GM18508 (cell line): ENCODE results near the gene SUN2.

Experiments
- ATAC-seq: cut with Tn5 transposase; IDR thresholded peaks from one replicate; pipeline ENCODE4 v1.9.1; 2021; ENCODE audit warnings: moderate number of reproducible peaks; ENCODE audit not compliant: insufficient read depth, unreplicated experiment

SUN2 gene

GRCh38 chr22:38782402-38783094, 26.8 kb upstream of the SUN2 start:
- ATAC-seq, result no peak

GRCh38 chr22:38781033-38781432, 25.2 kb upstream of the SUN2 start:
- ATAC-seq, result no peak

GRCh38 chr22:38777087-38777671, 21.4 kb upstream of the SUN2 start:
- ATAC-seq, result no peak

GRCh38 chr22:38776086-38776485, 20.3 kb upstream of the SUN2 start:
- no peak for ATAC-seq

- no peak for ATAC-seq
Observed at GRCh38 chr22:38775656-38776055, 19.9 kb upstream of the SUN2 start.

GRCh38 chr22:38774496-38775166, 18.8 kb upstream of the SUN2 start:
- no peak for ATAC-seq

GRCh38 chr22:38773363-38773946, 17.7 kb upstream of the SUN2 start:
- ATAC-seq, result no peak

GRCh38 chr22:38772623-38772873, 16.8 kb upstream of the SUN2 start:
- ATAC-seq, result no peak

GRCh38 chr22:38770257-38770949, 14.6 kb upstream of the SUN2 start:
- ATAC-seq, result no peak

- no peak for ATAC-seq
Observed at GRCh38 chr22:38768036-38768435, 12.2 kb upstream of the SUN2 start.

- ATAC-seq, result no peak
Observed at GRCh38 chr22:38767313-38767712, 11.5 kb upstream of the SUN2 start.

- ATAC-seq, result no peak
Observed at GRCh38 chr22:38766076-38766777, 10.4 kb upstream of the SUN2 start.

- ATAC-seq, result no peak
Observed at GRCh38 chr22:38762551-38762983, 6.8 kb upstream of the SUN2 start.

GRCh38 chr22:38761202-38762162, 5.7 kb upstream of the SUN2 start:
- ATAC-seq, result no peak

GRCh38 chr22:38760477-38761201, 4.8 kb upstream of the SUN2 start:
- ATAC-seq, result no peak

- no peak for ATAC-seq
Observed at GRCh38 chr22:38759005-38759404, 3.2 kb upstream of the SUN2 start.

- ATAC-seq, result no peak
Observed at GRCh38 chr22:38758276-38758945, 2.6 kb upstream of the SUN2 start.

- ATAC-seq, result no peak
Observed at GRCh38 chr22:38757464-38757757, 1.6 kb upstream of the SUN2 start.
